MM.1S (cell line): ENCODE data around the gene POLR3E.

ENCODE experiments used
- DNase-seq: peaks from one replicate; pipeline ENCODE4 v3.0.0-alpha.2; 2015
- H2AFZ ChIP-seq: fragments of 300-600 bp; sonication (generic); 2 replicates; pipeline ENCODE4 v1.6.0; 2016; ENCODE audit warnings: antibody characterized with exemption, low read length
- H3F3A ChIP-seq: fragments of 300-600 bp; sonication (generic); 2 replicates; pipeline ENCODE4 v1.6.1; 2016; ENCODE audit warnings: mild to moderate bottlenecking, antibody characterized with exemption, low read length, moderate library complexity, mixed read lengths; ENCODE audit not compliant: insufficient read depth
- H3K27ac ChIP-seq: fragments of 300-600 bp; sonication (generic); 2 replicates; pipeline ENCODE4 v1.5.1; 2016; ENCODE audit warnings: mild to moderate bottlenecking, low read length
- H3K27me3 ChIP-seq: fragments of 300-600 bp; sonication (generic); replicated peaks from 2 replicates; pipeline ENCODE4 v1.6.0; 2016; ENCODE audit warnings: low read length; ENCODE audit not compliant: insufficient read depth
- H3K36me3 ChIP-seq: fragments of 300-600 bp; sonication (generic); replicated peaks from 2 replicates; pipeline ENCODE4 v1.6.1; 2016; ENCODE audit warnings: mild to moderate bottlenecking, low read length, mixed read lengths; ENCODE audit not compliant: insufficient read depth
- H3K4me1 ChIP-seq: fragments of 300-600 bp; sonication (generic); 2 replicates; pipeline ENCODE4 v1.6.1; 2016; ENCODE audit warnings: low read length, mixed read lengths
- H3K4me2 ChIP-seq: fragments of 300-600 bp; sonication (generic); 2 replicates; pipeline ENCODE4 v1.6.0; 2016; ENCODE audit warnings: low read depth, low read length
- H3K4me3 ChIP-seq: fragments of 300-600 bp; sonication (generic); 2 replicates; pipeline ENCODE4 v1.5.1; 2016; ENCODE audit warnings: low read length, mixed read lengths
- H3K79me2 ChIP-seq: fragments of 300-600 bp; sonication (generic); 2 replicates; pipeline ENCODE4 v1.6.1; 2016; ENCODE audit warnings: mixed run types, low read length, mixed read lengths
- H3K9ac ChIP-seq: fragments of 300-600 bp; sonication (generic); 2 replicates; pipeline ENCODE4 v1.6.1; 2016; ENCODE audit warnings: low read length, mixed read lengths
- H3K9me2 ChIP-seq: fragments of 300-600 bp; sonication (generic); replicated peaks from 2 replicates; pipeline ENCODE4 v1.6.1; 2016; ENCODE audit warnings: mild to moderate bottlenecking, low read length, mixed read lengths; ENCODE audit not compliant: insufficient read depth
- H3K9me3 ChIP-seq: fragments of 300-600 bp; sonication (generic); replicated peaks from 2 replicates; pipeline ENCODE4 v1.6.1; 2016; ENCODE audit warnings: mild to moderate bottlenecking, low read length, mixed read lengths; ENCODE audit not compliant: insufficient read depth
- H4K20me1 ChIP-seq: fragments of 300-600 bp; sonication (generic); 2 replicates; pipeline ENCODE4 v1.6.1; 2016; ENCODE audit warnings: mild to moderate bottlenecking, low read length, moderate library complexity, mixed read lengths; ENCODE audit not compliant: insufficient read depth
- EZH2 ChIP-seq: fragments of 300-600 bp; sonication (generic); optimal IDR thresholded peaks from 2 replicates; pipeline ENCODE3; 2017; ENCODE audit warnings: low read depth, mild to moderate bottlenecking, antibody characterized with exemption, low read length, mixed read lengths
- EZH2phosphoT487 ChIP-seq: fragments of 300-600 bp; sonication (generic); IDR thresholded peaks from 2 replicates; pipeline ENCODE4 v1.6.1; 2018; ENCODE audit warnings: antibody characterized with exemption, low read length
- TF ChIP-seq, protein P1 (sequence below): fragments of 300-600 bp; sonication (generic); IDR thresholded peaks from 2 replicates; pipeline ENCODE4 v1.5.1; 2016; ENCODE audit warnings: antibody characterized with exemption, low read length, mixed read lengths

POLR3E gene

DNA sequence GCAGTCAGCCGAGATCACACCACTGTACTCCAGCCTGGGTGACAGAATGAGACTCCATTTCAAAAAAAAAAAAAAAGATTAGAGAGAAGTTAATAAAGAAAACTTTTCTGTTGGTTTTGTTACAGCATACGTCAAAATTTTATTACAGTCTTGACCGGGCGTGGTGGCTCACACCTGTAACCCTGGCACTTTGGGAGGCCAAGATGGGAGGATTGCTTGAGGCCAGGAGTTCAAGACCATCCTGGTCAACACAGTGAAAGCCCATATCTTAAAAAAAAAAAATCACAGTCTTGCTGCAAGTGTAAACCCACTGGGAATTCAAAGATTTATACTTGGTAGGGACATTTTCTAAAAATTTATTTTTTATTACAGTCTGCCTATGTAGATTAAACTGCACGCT lies 6.2 kb upstream of the POLR3E start:
- Histone ChIP-seq H4K20me1 (no peaks in the 10 kb centered on the region), H2AFZ (no peak overlapping the region), H3K4me1 (0 out of 2 replicates have a peak, but pooled peaks cover 3% of the 10 kb centered on the region), H3K9ac (no peak overlapping the region), H3K9me2 (no peaks in the 10 kb centered on the region), H3K27me3 (no peaks in the 10 kb centered on the region), H3K4me2 (no peak overlapping the region), H3F3A (0 out of 2 replicates have a peak, but pooled peaks cover 4% of the 10 kb centered on the region), H3K4me3 (no peak overlapping the region), H3K9me3 (no peaks in the 10 kb centered on the region), H3K79me2 (no peaks in the 10 kb centered on the region), H3K27ac (no peak overlapping the region), H3K36me3 (no peaks in the 10 kb centered on the region)
- no peak for DNase-seq
- TF ChIP-seq EZH2phosphoT487 (no peak), EZH2 (no peak)
- TF ChIP-seq, protein P1, sequence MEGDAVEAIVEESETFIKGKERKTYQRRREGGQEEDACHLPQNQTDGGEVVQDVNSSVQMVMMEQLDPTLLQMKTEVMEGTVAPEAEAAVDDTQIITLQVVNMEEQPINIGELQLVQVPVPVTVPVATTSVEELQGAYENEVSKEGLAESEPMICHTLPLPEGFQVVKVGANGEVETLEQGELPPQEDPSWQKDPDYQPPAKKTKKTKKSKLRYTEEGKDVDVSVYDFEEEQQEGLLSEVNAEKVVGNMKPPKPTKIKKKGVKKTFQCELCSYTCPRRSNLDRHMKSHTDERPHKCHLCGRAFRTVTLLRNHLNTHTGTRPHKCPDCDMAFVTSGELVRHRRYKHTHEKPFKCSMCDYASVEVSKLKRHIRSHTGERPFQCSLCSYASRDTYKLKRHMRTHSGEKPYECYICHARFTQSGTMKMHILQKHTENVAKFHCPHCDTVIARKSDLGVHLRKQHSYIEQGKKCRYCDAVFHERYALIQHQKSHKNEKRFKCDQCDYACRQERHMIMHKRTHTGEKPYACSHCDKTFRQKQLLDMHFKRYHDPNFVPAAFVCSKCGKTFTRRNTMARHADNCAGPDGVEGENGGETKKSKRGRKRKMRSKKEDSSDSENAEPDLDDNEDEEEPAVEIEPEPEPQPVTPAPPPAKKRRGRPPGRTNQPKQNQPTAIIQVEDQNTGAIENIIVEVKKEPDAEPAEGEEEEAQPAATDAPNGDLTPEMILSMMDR: no peak

DNA sequence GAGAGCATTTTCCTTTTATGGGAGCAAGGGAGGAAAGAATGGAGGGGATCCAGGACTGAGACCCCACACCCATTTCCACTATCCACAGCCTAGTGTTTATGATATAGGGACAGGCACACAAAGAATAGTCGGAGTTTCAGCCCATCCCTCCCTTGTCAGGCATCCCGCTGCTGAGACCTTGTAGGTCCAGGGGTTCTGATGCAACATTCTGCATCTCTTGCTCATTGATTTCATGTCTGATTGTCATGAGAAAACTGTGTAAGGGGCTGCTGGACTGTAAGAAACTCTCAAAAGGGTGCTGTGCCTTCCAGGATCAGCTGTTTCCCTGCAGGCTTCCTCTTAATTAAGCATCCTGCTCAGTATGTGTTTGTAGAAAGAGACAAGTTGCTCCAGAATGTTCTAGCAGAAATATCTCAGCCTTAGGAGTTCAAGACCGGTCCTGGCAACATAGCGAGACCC lies 5.3 kb upstream of the POLR3E start:
- H3K79me2 ChIP-seq: no peaks in the 10 kb centered on the region
- no peak overlapping the region for H3K4me3 ChIP-seq
- H3F3A ChIP-seq: 0 out of 2 replicates have a peak, but pooled peaks cover 4% of the 10 kb centered on the region
- no peaks in the 10 kb centered on the region for H4K20me1 ChIP-seq
- 0 out of 2 replicates have a peak, but pooled peaks cover 4% of the 10 kb centered on the region for H3K4me1 ChIP-seq
- H2AFZ ChIP-seq: no peak overlapping the region
- no peaks in the 10 kb centered on the region for H3K9me3 ChIP-seq
- no peak for DNase-seq
- no peak overlapping the region for H3K4me2 ChIP-seq
- H3K27ac ChIP-seq: no peak overlapping the region
- TF ChIP-seq EZH2: no peak
- TF ChIP-seq EZH2phosphoT487: no peak
- TF ChIP-seq, protein P1: no peak
- H3K9me2 ChIP-seq: no peaks in the 10 kb centered on the region
- H3K27me3 ChIP-seq: no peaks in the 10 kb centered on the region
- H3K36me3 ChIP-seq: no peaks in the 10 kb centered on the region
- no peak overlapping the region for H3K9ac ChIP-seq

DNA sequence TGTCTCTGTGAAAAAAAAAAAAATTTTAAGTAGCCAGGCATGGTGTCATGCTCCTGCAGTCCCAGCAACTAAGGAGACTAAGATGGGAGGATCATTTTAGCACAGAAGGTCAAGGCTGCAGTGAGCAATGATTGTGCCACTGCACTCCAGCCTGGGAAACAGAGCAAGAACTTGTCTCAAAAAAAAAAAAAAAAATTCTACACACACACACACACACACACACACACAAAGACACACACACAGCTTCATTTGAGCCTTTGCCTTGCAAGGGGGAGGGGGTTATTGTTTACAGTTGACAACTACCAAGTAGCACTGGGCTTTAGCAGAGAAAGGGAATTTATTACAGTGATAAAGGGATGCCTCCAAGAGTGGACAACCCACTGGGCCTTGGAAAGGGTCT lies 4.9 kb upstream of the POLR3E start:
- no peak overlapping the region for H2AFZ ChIP-seq
- H3K36me3 ChIP-seq: no peaks in the 10 kb centered on the region
- TF ChIP-seq, protein P1: no peak
- no peak for TF ChIP-seq EZH2phosphoT487
- no peak for TF ChIP-seq EZH2
- no peaks in the 10 kb centered on the region for H4K20me1 ChIP-seq
- H3K9ac ChIP-seq: no peak overlapping the region
- no peaks in the 10 kb centered on the region for H3K9me2 ChIP-seq
- H3K4me2 ChIP-seq: no peak overlapping the region
- H3K27ac ChIP-seq: no peak overlapping the region
- DNase-seq: no peak
- H3K4me1 ChIP-seq: 0 out of 2 replicates have a peak, but pooled peaks cover 4% of the 10 kb centered on the region
- no peak overlapping the region for H3K4me3 ChIP-seq
- H3F3A ChIP-seq: peaks cover 5% of the 10 kb centered on the region
- no peaks in the 10 kb centered on the region for H3K9me3 ChIP-seq
- peaks cover under 1% of the 10 kb centered on the region for H3K79me2 ChIP-seq
- H3K27me3 ChIP-seq: no peaks in the 10 kb centered on the region
